Suprapubic skin (tissue), 4 donors: ENCODE results near the gene CLIP4.

Source experiments
- CTCF ChIP-seq, 2 donors: fragments of 200-600 bp in 1 of 2; fragments of 450-650 bp in 1 of 2; sonication (generic) in 1 of 2; IDR thresholded peaks; one replicate each; pipeline ENCODE4 v1.5.1; 2016 to 2019; ENCODE audit warnings: antibody characterized with exemption in 2 of 2, mild to moderate bottlenecking in 1 of 2, moderate library complexity in 1 of 2
- POLR2A ChIP-seq, 2 donors: fragments of 450-650 bp; IDR thresholded peaks; one replicate each; pipeline ENCODE4 v1.6.1; 2017; ENCODE audit warnings: antibody characterized with exemption in 2 of 2, mild to moderate bottlenecking in 2 of 2, moderate library complexity in 2 of 2
- POLR2AphosphoS5 ChIP-seq, 3 donors: sonication (generic); formaldehyde crosslinking; IDR thresholded peaks; one replicate each; pipeline ENCODE4 v1.6.1; 2017; ENCODE audit warnings: antibody characterized with exemption in 3 of 3

GRCh38 chr2:29201979-29202378 is 86.8 kb downstream of the CLIP4 start:
- TF ChIP-seq CTCF (IDR thresholded peaks at IDR 0.05) (no peak), POLR2A (IDR thresholded peaks at IDR 0.05) (no peak), POLR2AphosphoS5 (IDR thresholded peaks at IDR 0.05) (no peak)
